HUES64 (cell line): ENCODE measurements around the gene TTYH2.
"Not testable (repeated sequence)": the region's sequence is repeated elsewhere in the genome, so short reads cannot be mapped to it uniquely, and the experiment has no call there.

Experiments
- H3K27ac ChIP-seq: 2 replicates; pipeline ENCODE4 v1.7.0; 2013; ENCODE audit warnings: low read depth, low read length, inconsistent platforms
- H3K27me3 ChIP-seq: 2 replicates; pipeline ENCODE4 v1.6.1; 2013; ENCODE audit warnings: mild to moderate bottlenecking, low read length; ENCODE audit not compliant: insufficient read depth
- H3K36me3 ChIP-seq: 2 replicates; pipeline ENCODE4 v1.6.1; 2013; ENCODE audit warnings: mild to moderate bottlenecking, low read length; ENCODE audit not compliant: insufficient read depth
- H3K4me1 ChIP-seq: 2 replicates; pipeline ENCODE4 v1.6.1; 2013; ENCODE audit warnings: mild to moderate bottlenecking, low read length, moderate library complexity; ENCODE audit not compliant: insufficient read depth
- H3K4me3 ChIP-seq: 2 replicates; pipeline ENCODE4 v1.5.1; 2013; ENCODE audit warnings: mild to moderate bottlenecking, low read length, moderate library complexity
- H3K9ac ChIP-seq: 2 replicates; pipeline ENCODE4 v1.6.1; 2013; ENCODE audit warnings: mild to moderate bottlenecking, low read depth, low read length
- H3K9me3 ChIP-seq: 2 replicates; pipeline ENCODE4 v1.6.1; 2013; ENCODE audit warnings: low read depth, low read length; ENCODE audit not compliant: insufficient read depth
- WGBS: fragments of 150-250, 120-280 bp; methylation state at CpG from one replicate; pipeline ENCODE4 v1.1.7; 2013; ENCODE audit warnings: missing lambda C conversion rate; 5-methylcytosine and 5-hydroxymethylcytosine counted together

Gene TTYH2

DNA sequence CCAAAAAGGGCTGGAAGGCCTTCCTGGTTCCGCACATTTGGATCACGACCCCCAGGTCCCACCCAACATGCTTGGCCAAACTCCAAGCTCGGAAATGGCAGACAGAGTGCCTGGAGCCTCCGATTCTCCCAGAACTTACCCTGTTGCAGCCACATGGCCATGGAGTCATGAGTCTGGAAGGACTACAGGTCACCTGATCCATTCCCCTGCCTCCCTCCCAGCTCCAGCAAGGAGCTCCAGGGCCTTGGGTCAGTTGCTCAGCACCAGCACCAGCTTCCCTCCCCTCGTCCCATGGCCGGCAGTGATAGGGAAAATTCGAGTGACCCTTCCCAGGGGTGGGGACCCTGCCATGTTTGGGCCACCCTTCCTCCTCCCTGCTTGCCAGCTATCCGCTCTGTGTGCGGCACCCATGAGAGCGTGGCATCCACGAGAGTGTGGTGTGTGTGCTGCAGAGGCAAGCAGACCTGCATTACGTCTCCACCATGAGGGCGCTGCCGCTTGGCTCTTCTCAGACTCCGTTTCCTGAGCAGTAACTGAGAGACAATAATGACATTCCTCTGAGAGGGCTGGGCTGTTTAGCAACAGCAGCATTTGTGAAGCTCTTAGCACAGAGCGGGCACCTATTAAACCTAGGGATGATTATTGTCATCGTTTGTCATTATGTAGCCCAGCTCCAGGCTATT, 31.2 kb upstream of the TTYH2 start:
- no peaks in the 10 kb centered on the region; the same call in 1 of the 2 replicates for H3K4me1 ChIP-seq
- 91% methylated on average over 17 of the region's 17 CpGs for WGBS

DNA sequence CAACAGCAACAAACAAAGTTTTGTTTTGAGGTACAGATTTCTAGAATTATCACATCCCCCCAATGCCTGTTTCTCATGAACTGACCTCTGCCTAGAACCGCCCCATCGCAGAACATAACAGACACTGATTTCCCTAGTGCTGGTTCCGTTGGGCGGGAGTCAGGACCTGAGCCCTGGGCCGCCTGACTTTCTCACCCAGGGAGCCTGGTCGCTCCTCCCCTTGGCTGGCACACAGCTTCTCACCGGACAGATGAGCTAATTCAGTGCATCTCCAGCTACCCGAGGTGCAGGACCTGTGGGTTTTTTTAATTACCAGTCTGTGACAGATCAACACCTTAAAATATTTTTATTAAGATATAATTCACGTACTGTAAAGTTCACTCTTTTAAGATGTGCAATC, 30.0 kb upstream of the TTYH2 start:
- Histone ChIP-seq H3K4me1 (no peaks in the 10 kb centered on the region; the same call in 1 of the 2 replicates), H3K27ac (no peak overlapping the region), H3K9ac (no peak overlapping the region), H3K9me3 (no peaks in the 10 kb centered on the region), H3K27me3 (no peaks in the 10 kb centered on the region), H3K36me3 (no peaks in the 10 kb centered on the region), H3K4me3 (no peak overlapping the region)
- 91% methylated on average over 9 of the region's 9 CpGs for WGBS

More for the DNA sequence above, 31.2 kb upstream of the TTYH2 start:
- H3K9ac ChIP-seq: no peak overlapping the region
- no peaks in the 10 kb centered on the region for H3K36me3 ChIP-seq
- no peak overlapping the region for H3K4me3 ChIP-seq
- no peaks in the 10 kb centered on the region for H3K9me3 ChIP-seq
- H3K27me3 ChIP-seq: no peaks in the 10 kb centered on the region
- H3K27ac ChIP-seq: no peak overlapping the region

DNA sequence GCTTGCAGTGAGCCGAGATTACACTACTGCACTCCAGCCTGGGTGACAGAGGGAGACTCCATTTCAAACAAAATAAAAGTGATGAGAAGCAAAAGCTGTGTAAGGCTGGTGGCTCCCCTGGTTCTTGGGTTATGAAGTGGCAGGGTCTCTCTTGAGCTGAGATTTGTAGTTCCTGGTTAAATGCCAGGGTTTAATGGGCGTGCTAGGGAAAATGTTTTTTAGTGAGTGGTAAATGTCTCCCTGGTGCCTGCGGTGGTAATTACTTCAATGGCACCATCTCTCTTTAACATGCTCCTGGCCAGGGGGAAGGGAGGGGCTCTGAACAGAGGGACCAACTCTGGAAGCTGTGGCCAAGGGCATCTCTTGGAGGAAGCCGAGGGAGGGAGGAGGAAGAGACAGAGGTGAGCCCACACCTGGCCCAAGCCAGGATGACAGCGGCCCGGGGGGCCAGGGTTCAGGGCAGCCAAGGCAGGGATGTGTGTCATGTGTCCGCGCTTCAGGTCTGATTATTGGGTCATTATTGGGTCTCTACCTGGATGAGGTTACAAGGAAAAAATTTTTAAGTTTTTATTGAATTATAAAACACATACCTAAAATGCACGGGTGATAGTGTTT, 27.7 kb upstream of the TTYH2 start:
- Histone ChIP-seq H3K4me1 (no peaks in the 10 kb centered on the region), H3K9ac (no peak overlapping the region)

DNA sequence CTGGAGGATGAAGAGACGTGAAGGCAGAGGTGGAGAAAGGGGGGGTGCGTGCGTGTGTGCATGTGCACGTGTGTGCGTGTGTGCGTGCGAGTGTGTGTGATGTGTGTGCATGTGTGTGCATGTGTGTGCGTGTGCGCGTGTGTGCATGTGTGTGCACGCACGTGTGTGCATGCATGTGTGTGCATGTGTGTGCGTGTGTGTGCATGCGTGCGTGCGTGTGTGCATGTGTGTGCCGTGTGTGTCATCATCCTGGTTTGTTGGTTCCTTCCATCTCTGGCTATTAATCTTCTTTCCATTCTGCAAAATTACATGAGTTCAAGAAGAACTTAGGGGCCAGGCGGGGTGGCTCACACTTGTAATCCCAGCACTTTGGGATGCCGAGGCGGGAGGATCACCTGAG, 26.9 kb upstream of the TTYH2 start:
- Histone ChIP-seq H3K9me3 (no peaks in the 10 kb centered on the region), H3K9ac (no peak overlapping the region), H3K27me3 (no peaks in the 10 kb centered on the region), H3K27ac (no peak overlapping the region), H3K4me1 (no peaks in the 10 kb centered on the region), H3K36me3 (no peaks in the 10 kb centered on the region), H3K4me3 (no peak overlapping the region)
- 95% methylated on average over 20 of the region's 20 CpGs for WGBS

More for the DNA sequence above, 27.7 kb upstream of the TTYH2 start:
- H3K4me3 ChIP-seq: no peak overlapping the region
- no peaks in the 10 kb centered on the region for H3K9me3 ChIP-seq
- H3K27ac ChIP-seq: no peak overlapping the region
- H3K27me3 ChIP-seq: no peaks in the 10 kb centered on the region
- 89% methylated on average over 8 of the region's 9 CpGs for WGBS
- no peaks in the 10 kb centered on the region for H3K36me3 ChIP-seq

DNA sequence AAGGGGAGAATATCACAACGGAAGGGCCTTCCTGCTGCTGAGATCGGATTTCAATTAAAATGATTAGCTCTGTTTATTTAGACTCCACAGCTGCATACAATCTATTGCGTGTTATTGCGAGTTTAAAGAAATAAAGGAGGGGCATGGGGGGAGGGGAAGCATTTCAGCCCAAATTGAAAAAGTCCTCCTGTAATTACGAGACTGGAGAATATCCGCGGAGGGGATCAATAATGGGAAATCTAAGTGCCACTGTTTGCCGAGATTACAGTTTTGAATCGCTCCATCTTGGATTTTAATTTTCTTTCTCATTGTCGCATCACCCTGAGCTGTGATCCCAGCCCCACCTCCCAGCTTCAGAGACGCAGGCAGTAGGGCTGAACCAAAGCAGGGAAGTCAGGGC, 25.6 kb upstream of the TTYH2 start:
- Histone ChIP-seq H3K4me3 (no peak overlapping the region), H3K27ac (no peak overlapping the region), H3K9ac (no peak overlapping the region), H3K36me3 (no peaks in the 10 kb centered on the region), H3K4me1 (no peaks in the 10 kb centered on the region), H3K9me3 (no peaks in the 10 kb centered on the region), H3K27me3 (no peaks in the 10 kb centered on the region)
- WGBS: 89% methylated on average over 11 of the region's 11 CpGs

DNA sequence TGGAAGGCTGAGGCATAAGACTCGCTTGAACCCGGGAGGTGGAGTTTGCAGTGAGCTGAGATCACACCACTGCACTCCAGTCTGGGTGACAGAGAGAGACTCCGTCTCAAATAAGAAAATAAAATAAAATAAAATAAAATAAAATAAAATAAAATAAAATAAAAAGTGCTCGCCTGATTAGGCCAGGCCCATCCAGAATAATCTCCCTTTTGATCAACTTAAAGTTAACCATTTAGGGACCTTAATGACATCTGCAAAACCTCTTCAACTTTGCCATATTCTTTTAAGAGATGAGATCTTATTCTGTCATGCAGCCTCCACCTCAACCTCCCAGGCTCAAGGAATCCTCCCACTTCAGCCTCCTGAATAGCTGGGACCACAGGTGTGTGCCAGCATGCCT, 24.7 kb upstream of the TTYH2 start:
- 94% methylated on average over 3 of the region's 4 CpGs for WGBS
- H3K9ac ChIP-seq, H3K4me3 ChIP-seq, H3K9me3 ChIP-seq, H3K27ac ChIP-seq, H3K36me3 ChIP-seq, H3K4me1 ChIP-seq, H3K27me3 ChIP-seq: not testable (repeated sequence)

DNA sequence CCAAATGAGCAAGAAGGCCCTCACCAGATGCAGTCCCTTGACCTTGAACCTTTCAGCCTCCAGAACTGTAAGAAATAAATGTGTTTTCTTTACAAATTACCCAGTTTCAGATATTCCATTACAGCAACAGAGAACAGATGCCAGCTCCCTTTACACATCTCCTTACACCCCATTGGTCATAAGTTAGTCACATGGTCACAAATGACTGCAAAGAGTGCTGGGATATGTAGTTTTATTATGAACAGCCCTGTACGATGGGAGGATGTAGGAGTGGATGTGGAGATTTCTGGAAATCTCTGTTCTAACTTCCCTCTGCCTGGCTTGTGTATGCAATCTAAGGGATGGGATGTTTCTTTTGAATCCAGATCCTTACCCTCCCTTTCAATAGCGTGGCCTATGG, 23.2 kb upstream of the TTYH2 start:
- 67% methylated on average over 2 of the region's 2 CpGs for WGBS
- Histone ChIP-seq H3K4me3 (no peak overlapping the region), H3K9me3 (no peaks in the 10 kb centered on the region), H3K27me3 (no peaks in the 10 kb centered on the region), H3K36me3 (no peaks in the 10 kb centered on the region), H3K4me1 (no peaks in the 10 kb centered on the region), H3K27ac (no peak overlapping the region), H3K9ac (no peak overlapping the region)

DNA sequence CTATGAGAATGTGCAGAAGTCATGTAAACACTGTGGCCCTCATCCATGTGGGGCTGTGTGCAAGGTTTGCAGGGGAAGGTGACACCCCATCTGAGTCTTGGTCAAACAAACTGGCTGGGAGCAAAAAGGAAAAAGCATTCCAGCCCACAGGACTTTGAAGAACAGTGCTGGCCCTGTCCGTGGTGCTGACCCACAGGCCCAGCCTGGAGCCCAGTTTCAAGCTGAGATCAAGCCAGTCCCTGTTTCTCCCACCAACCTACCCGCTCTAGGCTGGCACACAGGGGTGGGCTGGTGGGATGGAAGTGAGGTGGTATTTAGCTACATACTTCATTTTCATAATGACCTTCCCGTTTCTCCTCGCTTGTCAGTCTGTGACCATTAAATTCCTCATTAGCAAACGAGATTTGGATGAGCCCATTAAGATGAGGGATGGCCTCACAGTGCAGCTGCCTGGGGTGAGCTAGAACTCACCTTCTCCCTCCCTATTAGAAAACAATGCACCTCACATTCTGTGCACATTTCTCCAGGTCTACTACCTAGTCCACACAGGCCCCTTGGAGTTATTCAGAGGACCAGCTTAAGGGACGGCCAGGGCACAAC, 22.5 kb upstream of the TTYH2 start:
- Histone ChIP-seq H3K36me3 (no peaks in the 10 kb centered on the region), H3K27me3 (no peaks in the 10 kb centered on the region), H3K9me3 (no peaks in the 10 kb centered on the region), H3K4me1 (no peaks in the 10 kb centered on the region), H3K4me3 (no peak overlapping the region), H3K9ac (no peak overlapping the region), H3K27ac (no peak overlapping the region)
- 63% methylated on average over 5 of the region's 6 CpGs for WGBS

DNA sequence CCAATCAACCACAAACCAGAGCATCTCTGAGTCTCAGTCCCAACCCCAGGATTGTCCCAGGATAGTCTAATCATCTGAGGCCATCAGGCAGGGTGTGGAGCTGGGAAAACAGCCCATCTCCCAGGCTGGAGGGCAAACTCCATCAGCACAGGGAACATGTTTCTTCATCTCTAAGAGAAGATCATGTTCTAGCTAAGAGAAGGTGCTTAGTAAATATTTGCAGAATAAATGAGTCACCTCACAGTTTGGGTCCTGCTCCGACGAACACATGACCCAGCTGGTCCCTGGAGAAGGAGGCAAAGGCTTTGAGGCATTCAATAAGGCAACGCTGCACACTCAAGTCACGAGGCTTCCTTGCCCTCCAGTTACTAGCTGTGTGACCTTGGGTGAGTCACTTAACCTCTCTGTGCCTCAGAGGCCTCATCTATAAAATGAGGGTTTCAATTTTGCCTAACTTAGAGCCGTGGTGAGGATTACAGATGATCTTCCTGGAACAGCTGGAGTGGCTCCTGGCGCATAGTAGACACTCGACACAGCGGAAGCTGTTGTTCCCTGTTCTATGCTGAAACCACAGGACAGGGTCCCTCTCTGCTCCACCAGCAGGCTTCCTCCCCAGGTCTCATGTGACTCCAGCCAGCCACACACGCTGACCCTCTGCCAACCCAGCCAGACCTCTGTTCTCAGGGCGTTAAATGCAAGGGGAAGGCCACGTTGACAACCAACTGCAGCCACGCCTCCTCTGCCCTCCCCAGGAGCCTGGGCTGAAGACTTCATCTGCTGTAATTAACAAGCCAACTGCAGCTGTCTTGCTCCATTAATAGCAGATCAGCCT, 20.2 kb upstream of the TTYH2 start:
- Histone ChIP-seq H3K27me3 (no peaks in the 10 kb centered on the region), H3K27ac (no peak overlapping the region)
- WGBS: 79% methylated on average over 12 of the region's 12 CpGs

DNA sequence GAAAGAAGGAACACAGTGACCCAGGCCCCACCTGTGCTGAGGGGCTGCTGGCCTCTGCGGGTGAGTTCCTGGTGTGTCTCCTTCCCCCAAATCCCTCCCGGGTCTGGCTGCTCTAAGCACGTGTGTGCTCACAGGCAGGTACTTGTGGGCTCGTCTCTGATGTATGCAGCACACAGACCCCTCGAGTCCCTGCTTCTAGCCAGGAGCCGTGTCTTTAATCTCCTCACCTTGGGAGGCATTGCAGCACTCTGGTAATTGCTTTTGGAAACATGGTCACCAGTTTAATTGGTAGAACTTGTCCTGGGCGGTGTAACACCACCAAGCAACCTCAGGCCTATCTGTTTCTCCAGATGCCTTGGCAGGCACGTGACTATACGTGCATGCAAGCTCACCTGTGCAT, 18.7 kb upstream of the TTYH2 start:
- no peak overlapping the region for H3K27ac ChIP-seq
- no peaks in the 10 kb centered on the region for H3K4me1 ChIP-seq
- no peaks in the 10 kb centered on the region for H3K27me3 ChIP-seq
- H3K4me3 ChIP-seq: no peak overlapping the region
- no peak overlapping the region for H3K9ac ChIP-seq
- no peaks in the 10 kb centered on the region for H3K9me3 ChIP-seq
- H3K36me3 ChIP-seq: no peaks in the 10 kb centered on the region
- WGBS: 90% methylated on average over 9 of the region's 9 CpGs

More for the DNA sequence above, 20.2 kb upstream of the TTYH2 start:
- Histone ChIP-seq H3K9me3 (no peaks in the 10 kb centered on the region), H3K4me1 (no peaks in the 10 kb centered on the region), H3K4me3 (no peak overlapping the region), H3K36me3 (no peaks in the 10 kb centered on the region), H3K9ac (no peak overlapping the region)
